ENCODE results near the gene CFP.
A peak's percentile ranks its signal among the peaks of the same experiment; 100 is the strongest.
"Not testable (repeated sequence)": the region's sequence is repeated elsewhere in the genome, so short reads cannot be mapped to it uniquely, and the experiment has no call there.

Gene CFP

DNA sequence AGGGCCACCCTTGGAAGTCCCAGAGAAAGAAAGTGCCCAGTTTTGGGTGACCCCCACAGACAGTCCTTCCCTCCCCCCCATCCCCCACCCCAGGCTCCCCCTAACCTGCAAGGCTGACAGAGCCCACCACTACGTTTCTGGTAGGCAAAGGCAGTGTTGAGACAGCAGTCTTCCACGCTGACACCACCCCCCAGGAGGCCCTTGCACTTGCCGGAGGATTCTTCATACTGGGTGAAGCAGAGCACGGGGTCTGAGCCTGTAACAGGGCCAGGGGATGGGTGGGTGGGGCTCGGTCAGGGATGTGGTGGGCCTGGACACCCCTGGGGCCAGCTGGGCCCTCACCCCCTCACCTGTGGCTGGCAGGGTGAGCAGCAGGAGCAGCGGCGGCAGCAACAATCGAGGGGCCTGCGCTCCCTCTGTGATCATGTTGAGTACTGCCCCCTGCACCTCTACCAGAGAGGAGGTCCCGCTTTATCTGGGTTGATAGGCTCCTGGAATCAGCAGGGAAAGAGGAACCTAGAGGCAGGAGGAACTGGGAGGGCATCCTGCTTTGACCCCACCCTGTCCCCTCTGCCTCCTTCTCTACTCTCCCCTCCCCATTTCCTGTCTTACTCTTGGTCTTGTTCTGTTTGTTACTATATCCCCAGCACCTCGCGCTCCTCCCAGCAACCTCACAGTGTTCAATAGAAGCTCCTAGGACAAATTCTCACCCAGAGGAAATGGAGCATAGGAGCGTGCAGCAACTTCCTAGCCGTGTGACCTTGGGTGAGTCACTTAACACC lies at the start of gene CFP:
TSS of gene CFP (minus strand) at position 512 of the 782 bp plus-strand sequence. CDS start at position 426, 86 bp downstream.
- DNase-seq (ENCODE audit: low spot score), result no peak

- DNase-seq (ENCODE audit: low spot score), result not testable (repeated sequence)
Measured at GRCh38 chrX:47675959-47676859, 46.5 kb upstream of the CFP start.

DNA sequence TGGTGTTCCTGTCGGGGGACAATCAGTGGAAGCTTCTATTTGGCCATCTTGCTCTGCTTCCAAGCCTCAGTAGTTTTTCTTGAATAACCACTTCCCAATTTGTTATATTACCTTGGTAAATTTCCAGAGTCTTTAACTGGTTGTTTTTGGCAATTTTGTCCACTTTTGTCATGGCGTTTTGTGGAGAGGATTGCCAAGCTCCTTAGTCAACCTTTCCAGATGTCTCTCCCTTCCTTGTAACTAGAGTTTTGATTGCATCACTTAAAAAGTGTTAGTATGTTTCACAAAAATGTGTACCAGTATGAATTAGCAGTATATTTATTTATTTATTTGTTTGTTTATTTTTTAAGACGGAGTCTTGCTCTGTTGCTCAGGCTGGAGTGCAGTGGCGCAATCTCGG lies 45.0 kb upstream of the CFP start:
- no peak for DNase-seq (ENCODE audit: low spot score)

- not testable (repeated sequence) for DNase-seq (ENCODE audit: low spot score)
Measured at GRCh38 chrX:47665797-47666196, 36.1 kb upstream of the CFP start.

DNA sequence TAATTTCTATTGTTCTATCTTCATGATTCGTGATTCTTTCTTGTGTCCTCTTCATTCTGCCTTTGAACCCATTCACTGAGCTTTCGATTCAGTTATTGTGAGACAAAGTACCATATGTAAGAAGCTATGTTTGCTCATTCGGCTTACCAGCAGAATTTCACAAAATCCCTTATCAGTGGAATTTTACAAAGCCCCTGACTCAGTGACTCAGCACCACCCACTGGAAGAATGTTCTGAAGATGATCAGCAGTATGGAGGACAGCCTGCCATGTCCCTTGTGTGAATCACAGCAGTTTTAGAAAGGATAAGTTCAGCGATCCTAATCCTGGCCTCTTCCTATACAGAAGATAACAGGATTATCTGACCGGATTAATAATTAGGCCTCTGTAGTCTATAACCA lies 35.0 kb upstream of the CFP start:
- DNase-seq (ENCODE audit: low spot score), result no peak

- DNase-seq (ENCODE audit: low spot score), result no peak
Measured at GRCh38 chrX:47662144-47662657, 32.5 kb upstream of the CFP start.

GRCh38 chrX:47661539-47661938 lies 31.8 kb upstream of the CFP start:
- DNase-seq (ENCODE audit: low spot score), result no peak

GRCh38 chrX:47659421-47659726 lies 29.6 kb upstream of the CFP start:
- no peak for DNase-seq (ENCODE audit: low spot score)

- DNase-seq (ENCODE audit: low spot score), result peak; percentile 93
Measured at GRCh38 chrX:47658684-47659420, 29.1 kb upstream of the CFP start, which contains the start of gene UXT. Gene UXT, minus strand, starts transcription at chrX:47659180. Its CDS starts 253 bp downstream, at chrX:47658927.

DNA sequence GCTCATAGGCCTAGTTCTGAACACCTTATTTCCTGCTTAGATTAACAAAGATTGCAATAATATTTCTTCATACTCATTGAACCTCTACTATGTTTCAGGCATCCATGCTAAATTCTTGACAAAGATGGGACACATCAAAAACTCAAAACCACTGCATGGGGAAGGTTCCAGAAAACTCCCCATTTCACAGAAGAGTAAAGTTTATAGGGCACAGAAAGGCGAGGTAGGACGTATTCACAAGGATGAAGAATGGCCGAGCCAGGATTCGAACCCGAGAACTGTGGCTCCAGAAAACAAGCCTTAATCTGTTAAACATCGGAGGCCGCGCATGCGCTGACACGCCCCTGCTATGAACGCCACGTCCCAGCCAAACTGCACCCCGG lies 28.6 kb upstream of the CFP start:
- DNase-seq (ENCODE audit: low spot score), result no peak

GRCh38 chrX:47651043-47651905 lies 21.5 kb upstream of the CFP start:
- no peak for DNase-seq (ENCODE audit: low spot score)

- DNase-seq (ENCODE audit: low spot score), result peak; percentile 99
Measured at GRCh38 chrX:47650164-47651042, 20.7 kb upstream of the CFP start, which contains the start of gene ELK1. Gene ELK1, minus strand, starts transcription at chrX:47650563. Its CDS starts 9,122 bp downstream, at chrX:47641441.

DNA sequence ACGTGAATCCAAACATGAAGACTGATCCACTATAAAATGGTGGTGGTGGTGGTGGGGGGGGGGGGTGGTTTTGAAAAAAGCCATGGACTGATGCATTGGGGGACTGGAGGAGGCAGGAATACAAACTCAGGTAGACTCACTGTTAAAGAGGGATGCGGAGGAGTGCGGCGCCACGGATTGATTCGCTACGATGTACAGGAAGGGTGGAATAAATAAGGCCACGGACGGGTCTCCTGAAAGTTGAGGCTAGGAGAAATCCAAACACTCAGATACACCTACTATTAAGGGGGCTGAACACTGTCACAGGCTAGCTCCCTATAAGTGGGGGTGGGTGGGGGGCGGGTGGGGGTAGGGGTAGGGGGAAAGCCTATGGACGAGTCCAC lies 20.0 kb upstream of the CFP start:
- DNase-seq (ENCODE audit: low spot score), result no peak

DNA sequence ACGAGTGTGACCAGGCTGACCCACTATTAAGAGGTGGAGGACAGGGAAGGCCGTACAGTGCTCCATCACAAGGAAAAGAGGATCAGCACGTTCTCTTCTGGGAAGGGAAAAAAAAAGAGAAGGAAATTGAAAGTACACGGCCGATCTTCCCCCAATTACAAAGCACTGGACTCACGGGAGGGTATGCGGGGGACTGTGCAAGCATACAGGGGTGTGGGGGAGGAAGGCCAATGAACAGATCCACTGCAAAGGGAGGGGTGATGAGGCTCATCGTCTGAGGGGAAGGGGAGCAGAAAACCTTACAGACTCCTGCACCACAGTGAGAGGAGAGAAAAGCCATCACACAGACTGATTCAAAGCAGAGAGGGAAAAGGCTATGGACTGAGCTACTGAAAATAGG lies 19.5 kb upstream of the CFP start:
- no peak for DNase-seq (ENCODE audit: low spot score)

DNA sequence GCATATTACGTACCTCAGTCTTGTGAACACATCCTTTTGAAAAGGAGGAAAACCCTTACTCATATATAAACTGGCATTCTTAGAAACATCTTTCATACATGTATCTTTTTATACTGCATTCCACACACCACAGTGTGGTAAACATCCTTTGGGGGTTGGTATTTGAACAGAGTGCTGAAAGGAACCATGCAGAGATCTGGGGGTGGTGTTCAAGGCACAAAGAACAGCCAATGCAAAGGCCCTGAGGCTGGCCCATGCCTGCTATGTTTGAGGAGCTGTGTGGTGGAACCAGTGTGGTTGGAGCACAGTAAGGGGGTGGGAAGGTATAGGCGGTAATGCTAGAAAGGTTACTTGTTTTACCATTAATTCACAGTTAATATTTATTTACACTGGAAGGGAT lies 18.6 kb upstream of the CFP start:
- no peak for DNase-seq (ENCODE audit: low spot score)

- DNase-seq (ENCODE audit: low spot score), result no peak
Measured at GRCh38 chrX:47646636-47647035, 16.9 kb upstream of the CFP start.

GRCh38 chrX:47645530-47645929 lies 15.8 kb upstream of the CFP start:
- no peak for DNase-seq (ENCODE audit: low spot score)

DNA sequence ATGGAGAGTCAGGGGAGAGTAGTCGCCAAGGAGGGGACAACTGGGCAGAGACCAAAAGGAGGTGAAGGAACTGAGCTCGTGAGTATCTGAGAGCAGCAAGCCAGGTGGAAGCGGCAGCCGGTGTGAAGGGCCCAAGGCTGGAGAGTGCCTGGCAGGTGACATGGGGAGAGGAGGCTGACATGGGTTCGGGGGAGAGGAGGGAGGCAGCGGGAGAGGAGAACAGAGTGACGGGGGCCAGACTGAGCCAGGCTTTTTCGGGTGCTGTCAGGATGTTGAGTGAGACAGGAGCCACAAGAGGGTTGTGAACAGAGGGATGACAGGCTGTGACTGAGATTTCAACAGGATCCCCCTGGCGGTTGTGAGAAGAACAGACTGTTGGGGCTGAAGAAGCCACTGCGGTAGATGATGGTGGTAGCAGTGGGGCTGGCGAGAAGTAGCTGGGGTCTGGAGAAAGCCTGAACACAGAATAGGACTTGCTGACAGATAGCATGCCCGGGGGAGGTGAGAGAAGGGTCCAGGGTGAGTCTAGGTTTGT lies 14.9 kb upstream of the CFP start:
- DNase-seq (ENCODE audit: low spot score), result peak; percentile 50

DNA sequence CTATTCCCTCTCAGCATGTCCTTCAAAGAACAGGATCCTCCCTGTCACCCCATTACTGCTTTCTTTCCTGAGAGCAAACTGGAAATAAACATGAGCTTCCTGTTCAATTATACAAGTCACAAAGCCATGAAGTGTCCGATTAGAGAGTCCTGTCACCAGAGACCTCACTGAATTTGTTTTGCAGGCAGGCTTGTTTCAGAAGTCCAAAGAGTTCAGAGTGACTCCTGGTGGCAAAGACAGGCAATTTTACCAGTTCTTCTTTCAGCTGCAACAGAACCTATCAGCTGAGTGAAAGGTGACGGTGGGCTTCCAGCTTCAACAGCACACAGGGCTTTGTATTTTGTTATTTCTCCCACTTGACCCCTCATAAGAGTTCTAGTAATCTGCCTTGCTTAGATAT lies 14.2 kb upstream of the CFP start:
- no peak for DNase-seq (ENCODE audit: low spot score)

DNA sequence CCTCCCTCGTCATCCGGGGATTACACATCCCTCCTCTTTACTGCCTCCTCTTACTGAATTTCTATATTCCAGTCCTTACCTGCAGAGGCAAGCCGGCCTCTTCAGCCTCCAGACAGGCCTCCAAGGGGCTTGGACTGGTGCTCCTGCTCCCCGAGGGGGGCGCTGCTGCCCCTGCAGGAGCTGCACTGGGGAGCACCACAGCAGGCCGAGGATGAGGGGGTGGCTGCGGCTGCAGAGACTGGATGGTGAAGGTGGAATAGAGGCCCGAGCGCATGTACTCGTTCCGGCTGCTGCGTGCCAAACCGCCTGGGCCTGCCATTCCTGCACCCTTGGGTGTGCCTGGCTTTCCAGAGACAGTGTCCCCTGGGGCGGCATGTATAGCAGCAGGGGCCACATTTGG lies 9.1 kb upstream of the CFP start:
- DNase-seq (ENCODE audit: low spot score), result no peak
